ENCODE data around the gene LDLRAP1. TPM values are rescaled to one million over a fixed set of nuclear protein-coding genes. Genes with fewer than 3 reads are reported as not detected.

LDLRAP1 gene
- total RNA-seq, 6 donors from 2014 or later: 16.7 to 36.1 (median 30.5) TPM

- Histone ChIP-seq H3K27ac (no peak overlapping the region), H3K9me3 (no peaks in the 10 kb centered on the region), H3K27me3 (no peaks in the 10 kb centered on the region), H3K36me3 (no peaks in the 10 kb centered on the region), H3K4me3 (no peak overlapping the region), H3K4me1 (no peaks in the 10 kb centered on the region)
- no peak for ATAC-seq (ENCODE audit: low FRiP score in 2 of 2)
- no peak for TF ChIP-seq POLR2A (IDR thresholded peaks at IDR 0.05)
- no peak for TF ChIP-seq POLR2AphosphoS5 (IDR thresholded peaks at IDR 0.05)
- TF ChIP-seq CTCF (IDR thresholded peaks at IDR 0.05): no peak
- TF ChIP-seq EP300 (IDR thresholded peaks at IDR 0.05): no peak
- no peak for DNase-seq
- 74 to 86% methylated on average over 2 to 7 of the region's 7 CpGs for WGBS, 2 donors
Observed at GRCh38 chr1:25528881-25529517, 14.4 kb upstream of the LDLRAP1 start.

GRCh38 chr1:25529518-25530185, 13.8 kb upstream of the LDLRAP1 start:
- ATAC-seq (ENCODE audit: low FRiP score in 2 of 2) (no peak), DNase-seq (peak in 1 of 2 donors; percentile 38)
- Histone ChIP-seq H3K4me3 (no peak overlapping the region), H3K27ac (no peak overlapping the region), H3K36me3 (no peaks in the 10 kb centered on the region), H3K4me1 (no peaks in the 10 kb centered on the region), H3K9me3 (no peaks in the 10 kb centered on the region), H3K27me3 (no peaks in the 10 kb centered on the region)
- TF ChIP-seq POLR2A (IDR thresholded peaks at IDR 0.05) (no peak), EP300 (IDR thresholded peaks at IDR 0.05) (no peak)
- 78 to 84% methylated on average over 16 to 18 of the region's 18 CpGs for WGBS, 2 donors

- Histone ChIP-seq H3K36me3 (no peaks in the 10 kb centered on the region), H3K27ac (no peak overlapping the region), H3K4me3 (no peak overlapping the region), H3K27me3 (no peaks in the 10 kb centered on the region), H3K4me1 (no peaks in the 10 kb centered on the region), H3K9me3 (no peaks in the 10 kb centered on the region)
- no peak for ATAC-seq (ENCODE audit: low FRiP score in 2 of 2)
- 95 to 96% methylated on average over 14 to 22 of the region's 22 CpGs for WGBS, 2 donors
- peak in 1 of 2 donors; percentile 56 for DNase-seq
- no peak for TF ChIP-seq POLR2AphosphoS5 (IDR thresholded peaks at IDR 0.05)
- TF ChIP-seq CTCF (IDR thresholded peaks at IDR 0.05): no peak
- no peak for TF ChIP-seq POLR2A (IDR thresholded peaks at IDR 0.05)
- TF ChIP-seq EP300 (IDR thresholded peaks at IDR 0.05): no peak
Observed at GRCh38 chr1:25530186-25531081, 13.0 kb upstream of the LDLRAP1 start.

- DNase-seq (no peak), ATAC-seq (ENCODE audit: low FRiP score in 2 of 2) (no peak)
- TF ChIP-seq POLR2AphosphoS5 (IDR thresholded peaks at IDR 0.05): no peak
- no peak for TF ChIP-seq CTCF (IDR thresholded peaks at IDR 0.05)
- TF ChIP-seq EP300 (IDR thresholded peaks at IDR 0.05): no peak
- TF ChIP-seq POLR2A (IDR thresholded peaks at IDR 0.05): no peak
- no peak overlapping the region for H3K27ac ChIP-seq
- H3K4me1 ChIP-seq: no peaks in the 10 kb centered on the region
- H3K9me3 ChIP-seq: no peaks in the 10 kb centered on the region
- no peak overlapping the region for H3K4me3 ChIP-seq
- H3K36me3 ChIP-seq: no peaks in the 10 kb centered on the region
- no peaks in the 10 kb centered on the region for H3K27me3 ChIP-seq
- WGBS, 2 donors: 65 to 80% methylated on average over 11 of the region's 11 CpGs
Observed at GRCh38 chr1:25531082-25531461, 12.3 kb upstream of the LDLRAP1 start.

GRCh38 chr1:25532970-25533369, 10.4 kb upstream of the LDLRAP1 start:
- Histone ChIP-seq H3K9me3 (no peaks in the 10 kb centered on the region), H3K27me3 (no peaks in the 10 kb centered on the region), H3K4me1 (no peaks in the 10 kb centered on the region), H3K27ac (no peak overlapping the region), H3K4me3 (no peak overlapping the region), H3K36me3 (no peaks in the 10 kb centered on the region)
- ATAC-seq (ENCODE audit: low FRiP score in 2 of 2): no peak
- 83 to 92% methylated on average over 3 of the region's 3 CpGs for WGBS, 2 donors
- TF ChIP-seq CTCF (IDR thresholded peaks at IDR 0.05) (no peak), EP300 (IDR thresholded peaks at IDR 0.05) (no peak), POLR2A (IDR thresholded peaks at IDR 0.05) (no peak)
- no peak for DNase-seq

Measured in upper lobe of left lung (tissue), 6 donors.